Activated naive CD4-positive, alpha-beta T cell (primary cell): Measurements from ENCODE around the gene C16orf46.

Experiments used
- DNase-seq, 4 experiments: peaks; one replicate each; lab custom pipeline; 2025; lab: John Stamatoyannopoulos, UW

C16orf46 gene

DNA sequence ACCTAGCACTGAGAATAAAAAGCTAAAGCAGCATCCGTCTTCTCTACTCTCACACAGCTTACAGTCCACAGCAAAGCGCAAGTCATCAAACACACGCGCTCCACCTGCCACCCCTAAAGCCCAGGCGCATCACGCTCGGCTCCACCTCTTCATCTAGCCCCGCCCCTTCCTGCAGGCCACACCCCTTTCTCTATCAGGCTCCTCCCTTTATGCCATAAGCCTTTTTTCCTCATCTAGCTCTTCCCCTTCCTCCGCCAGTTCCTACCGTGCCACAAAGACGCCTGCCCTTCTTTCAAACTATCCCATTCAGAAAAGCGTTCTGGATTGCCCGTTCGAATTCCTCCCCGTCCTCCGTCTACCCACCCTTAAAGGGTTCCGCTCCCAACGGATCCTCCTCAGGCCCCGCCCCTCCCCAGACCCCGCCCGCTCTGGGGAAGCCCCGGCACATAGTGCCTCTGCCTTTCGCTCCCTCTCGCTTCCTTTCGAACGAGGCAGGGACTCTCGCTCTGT is 417 bp downstream of the C16orf46 start:
- peak; percentile 86 to 94 (median 90) for DNase-seq

DNA sequence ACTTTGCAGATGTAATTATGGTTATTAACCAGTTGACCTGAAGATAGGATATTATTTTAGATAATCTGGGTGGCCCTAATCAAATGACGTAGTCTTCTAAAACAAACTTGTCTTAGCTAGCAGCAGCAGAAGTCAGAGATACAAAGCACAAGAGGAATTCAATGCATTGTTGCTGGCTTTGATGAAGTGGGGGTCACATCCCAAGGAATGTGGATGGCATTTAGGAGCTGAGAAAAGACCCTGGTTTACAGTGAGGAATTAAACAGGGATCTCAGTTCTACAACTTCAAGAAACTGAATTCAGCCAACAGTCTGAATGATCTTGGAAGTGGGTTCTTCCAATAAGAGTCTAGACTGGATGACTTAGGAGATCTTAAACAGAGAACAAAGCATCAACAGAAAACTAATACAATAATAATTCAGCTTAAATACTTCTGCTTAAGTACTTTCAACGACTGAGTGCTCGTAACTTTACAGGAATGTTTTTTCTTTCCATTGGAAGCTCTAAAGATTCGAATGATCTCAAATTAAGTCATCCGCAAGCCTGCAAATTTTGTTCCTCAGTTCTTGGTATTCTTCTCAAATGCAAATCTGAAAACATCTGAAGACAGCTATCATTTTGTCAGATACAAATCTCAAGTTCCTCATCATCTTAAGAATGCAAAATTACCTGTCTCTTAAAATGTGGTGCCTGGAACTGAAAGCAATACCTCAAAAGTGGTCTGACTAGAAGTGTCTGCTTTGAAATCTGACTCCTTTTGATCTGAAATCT is 3.3 kb downstream of the C16orf46 start:
- no peak for DNase-seq

DNA sequence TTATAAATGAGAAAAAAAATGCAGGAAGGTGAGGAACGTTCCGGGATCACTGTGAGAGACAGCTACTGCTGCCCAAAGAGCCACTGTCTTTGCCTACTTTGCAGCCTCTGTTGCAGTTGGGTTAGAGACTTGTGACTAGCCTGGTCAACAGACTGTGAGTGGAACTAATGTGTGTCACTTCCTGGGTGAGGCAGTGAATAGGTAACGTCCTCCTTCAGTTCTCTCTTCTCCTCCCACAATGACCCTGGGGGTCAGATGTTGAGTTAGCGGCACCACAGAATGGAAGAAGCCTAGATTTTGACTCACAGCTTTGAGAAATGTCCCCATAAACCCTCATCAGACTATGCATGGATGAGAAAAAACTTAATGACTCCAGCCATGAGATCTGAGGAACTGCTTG is 5.2 kb downstream of the C16orf46 start:
- no peak for DNase-seq

DNA sequence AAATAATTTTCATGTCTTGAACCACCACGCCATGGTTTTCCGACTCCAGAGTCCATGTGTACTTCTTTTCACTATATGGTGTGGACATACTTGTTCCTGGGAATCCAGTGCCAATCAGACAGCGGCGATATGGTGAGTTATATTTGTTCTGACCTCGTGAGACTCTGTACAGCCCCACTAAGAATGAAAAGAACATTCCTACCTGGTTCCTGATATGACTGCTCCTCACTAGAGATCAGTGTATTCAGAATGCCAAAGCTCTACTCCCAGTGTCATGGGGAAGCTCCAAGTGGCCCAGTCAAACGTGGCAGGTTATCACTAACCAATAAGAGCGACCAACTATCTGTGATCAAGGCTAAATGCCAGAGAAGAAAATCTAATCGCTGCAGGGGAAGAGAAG is 6.1 kb downstream of the C16orf46 start:
- DNase-seq: no peak

DNA sequence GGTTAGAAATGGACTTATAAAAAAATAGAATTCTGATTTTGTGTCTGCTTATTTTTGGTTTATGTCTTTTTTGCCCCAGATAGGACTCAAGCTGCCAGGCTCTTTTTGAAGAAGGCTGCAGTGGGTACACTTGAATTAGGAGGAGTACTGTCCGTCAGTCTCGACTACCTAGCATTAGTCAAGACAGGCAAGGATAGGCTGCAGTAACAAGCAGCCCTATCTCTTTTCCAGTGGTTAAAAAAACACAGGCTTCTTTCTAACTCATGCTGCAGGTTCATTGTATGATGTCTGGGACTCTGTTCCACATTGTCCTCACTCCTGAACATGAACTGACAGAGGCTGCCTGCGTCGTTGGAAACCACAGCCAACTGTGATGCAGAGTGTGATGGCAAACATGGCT is 8.0 kb downstream of the C16orf46 start:
- DNase-seq: no peak

DNA sequence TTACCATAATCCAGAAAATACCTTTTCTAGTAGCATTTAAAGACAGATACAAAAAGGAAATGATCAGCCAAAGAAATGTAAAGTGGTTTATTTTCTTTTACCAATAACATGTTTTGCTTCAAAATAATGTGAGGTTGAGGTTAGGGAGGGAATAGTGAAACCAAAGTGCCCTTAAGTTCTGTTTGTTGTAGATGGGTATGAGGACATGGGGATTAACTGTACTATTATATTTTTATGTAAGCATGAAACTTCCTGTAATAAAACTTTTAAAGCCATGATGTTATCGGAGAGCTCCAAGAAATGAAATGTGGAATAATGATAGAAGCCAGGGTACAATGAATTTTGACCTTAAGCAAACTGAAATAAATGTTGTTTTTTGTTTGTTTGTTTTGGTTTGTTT is 9.9 kb downstream of the C16orf46 start:
- no peak for DNase-seq

DNA sequence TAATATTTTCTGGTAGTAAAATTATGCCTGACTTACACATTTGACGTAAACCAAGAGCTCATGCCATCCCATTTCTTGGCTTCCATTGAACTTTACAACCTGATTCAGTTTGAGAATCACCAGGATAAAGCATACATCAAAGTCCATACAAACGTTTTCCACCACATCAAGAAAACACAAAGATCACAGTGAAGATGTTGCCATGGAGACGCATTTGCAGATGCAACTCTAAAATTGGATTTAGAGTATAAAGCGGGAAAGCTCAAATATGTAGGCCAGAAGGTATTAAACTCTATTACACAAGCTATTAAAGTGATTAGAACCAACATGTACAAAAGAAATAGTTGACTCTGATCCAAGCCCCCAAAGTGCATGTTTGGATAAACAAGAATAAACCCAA is 10.4 kb downstream of the C16orf46 start:
- no peak for DNase-seq

DNA sequence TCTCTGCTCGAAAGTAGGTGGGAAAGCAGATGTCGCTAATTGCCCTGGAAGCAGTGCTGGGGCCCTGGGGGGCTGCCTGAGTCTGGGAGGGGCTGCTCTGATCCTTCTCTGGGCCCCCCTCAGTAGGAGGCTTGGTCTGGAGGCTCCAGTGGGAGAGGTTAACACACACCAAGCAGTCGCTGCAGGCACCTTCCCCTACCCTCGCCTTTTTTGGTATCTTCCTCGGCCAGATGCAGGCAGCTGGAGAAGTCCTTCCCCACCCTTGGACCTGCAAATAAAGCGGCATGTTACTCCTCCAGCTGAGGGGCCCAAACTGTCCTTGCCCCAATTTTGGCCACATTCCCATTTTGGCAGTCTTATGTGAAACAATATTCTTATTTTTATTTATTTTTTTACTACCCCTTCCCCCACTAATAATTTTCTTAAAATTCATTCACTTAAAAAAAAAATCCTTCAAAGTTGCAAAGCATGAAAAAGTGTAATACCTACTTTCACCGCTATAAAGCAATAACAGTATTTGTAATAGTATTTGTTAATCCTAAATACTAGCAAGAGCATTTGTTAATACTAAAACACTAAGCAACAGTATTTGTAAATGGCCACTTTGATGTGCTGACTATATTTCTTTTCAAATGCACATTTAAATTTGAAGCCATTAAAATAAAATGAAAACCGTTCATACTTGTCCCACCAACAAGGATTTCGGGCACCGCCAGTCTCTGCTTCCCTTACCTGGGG is 15.0 kb downstream of the C16orf46 start:
- DNase-seq: no peak

DNA sequence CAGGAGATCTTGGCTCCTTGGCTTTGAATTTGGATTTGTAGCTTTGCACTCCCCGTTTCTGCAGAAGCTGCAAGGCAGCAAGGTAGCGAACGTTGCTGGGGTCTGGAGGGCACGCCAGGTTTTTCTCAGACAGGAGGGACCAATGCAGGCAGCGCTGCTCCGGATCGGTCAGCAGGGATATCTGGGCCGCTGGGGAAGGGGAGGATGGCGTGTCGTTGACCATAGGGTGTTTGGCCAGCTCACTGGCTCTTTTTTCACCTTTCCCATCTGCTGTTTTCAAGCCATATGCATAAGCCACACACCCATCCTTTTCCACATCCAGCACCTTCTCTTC is 15.8 kb downstream of the C16orf46 start:
- DNase-seq: no peak

DNA sequence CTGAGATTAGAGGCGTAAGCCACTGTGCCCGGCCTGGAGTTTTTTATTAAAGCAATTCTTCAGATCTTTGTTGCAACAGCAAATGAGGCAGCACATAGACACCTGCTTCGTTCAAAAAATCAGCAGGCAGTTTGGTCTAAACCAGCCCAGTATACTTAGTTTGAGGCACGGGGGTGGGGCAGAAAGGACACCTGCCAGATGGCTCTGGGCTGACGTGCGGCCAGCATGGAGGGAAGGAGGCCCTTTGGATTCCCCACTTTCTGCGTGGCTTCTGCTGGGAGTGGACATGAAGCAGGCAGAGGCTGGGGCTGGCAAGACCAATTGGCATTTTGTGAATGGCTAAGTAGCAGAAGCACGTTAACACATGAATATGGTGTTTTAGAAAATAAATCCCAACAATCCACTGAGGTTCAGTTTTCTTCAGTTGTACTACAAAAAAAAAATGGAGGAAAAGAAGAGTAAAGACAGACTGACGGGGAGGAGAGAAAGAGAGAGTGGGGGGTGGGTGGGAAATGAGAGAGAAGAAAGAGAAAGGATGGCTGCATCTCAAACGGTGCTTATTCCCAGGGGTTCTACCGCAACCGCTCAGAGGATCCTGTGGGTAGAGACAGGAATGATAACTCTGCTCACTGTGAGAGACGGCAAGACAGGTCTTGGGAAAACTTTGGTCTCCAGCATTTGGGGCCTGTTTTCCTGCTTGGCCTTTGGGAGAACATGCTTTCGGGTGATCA is 16.3 kb downstream of the C16orf46 start:
- DNase-seq: no peak

DNA sequence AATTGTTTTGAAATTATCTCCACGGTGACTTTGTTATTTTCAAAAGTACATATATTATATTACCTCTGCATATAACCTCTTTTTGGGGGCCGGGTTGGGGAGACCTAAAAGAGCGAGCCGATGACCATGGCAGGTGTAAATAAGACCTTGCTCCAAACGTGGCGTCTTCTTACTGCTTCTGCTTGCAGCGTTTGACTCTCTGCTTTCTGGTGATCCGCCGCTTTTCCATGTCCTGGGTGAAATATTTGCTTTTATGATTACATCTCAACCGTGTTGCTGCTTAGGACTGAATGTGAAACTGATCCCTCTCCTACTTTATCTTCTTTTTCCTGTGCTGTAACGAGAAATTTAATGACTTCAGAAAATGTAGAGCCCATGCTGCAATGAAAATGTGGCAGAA is 23.3 kb downstream of the C16orf46 start:
- DNase-seq: no peak

DNA sequence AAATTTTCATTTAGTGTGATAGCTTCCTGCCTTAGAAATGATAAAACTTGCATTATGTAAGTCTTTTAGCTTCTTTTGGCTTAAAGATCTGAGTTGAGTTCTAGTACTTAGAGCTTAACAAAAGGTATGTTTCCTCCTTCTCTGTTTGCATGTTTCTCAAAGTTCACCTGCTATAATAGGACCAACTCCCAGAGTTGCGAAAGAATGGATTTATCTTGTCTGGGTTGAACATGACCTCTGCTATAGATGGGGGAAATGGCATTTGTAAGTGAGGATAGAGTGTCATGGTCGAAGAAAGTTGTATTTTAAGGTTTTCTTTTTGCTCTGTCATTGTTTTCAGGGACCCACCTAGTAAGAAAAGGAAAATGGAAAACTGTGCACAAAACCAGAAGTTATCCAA is 34.2 kb downstream of the C16orf46 start:
- no peak for DNase-seq

DNA sequence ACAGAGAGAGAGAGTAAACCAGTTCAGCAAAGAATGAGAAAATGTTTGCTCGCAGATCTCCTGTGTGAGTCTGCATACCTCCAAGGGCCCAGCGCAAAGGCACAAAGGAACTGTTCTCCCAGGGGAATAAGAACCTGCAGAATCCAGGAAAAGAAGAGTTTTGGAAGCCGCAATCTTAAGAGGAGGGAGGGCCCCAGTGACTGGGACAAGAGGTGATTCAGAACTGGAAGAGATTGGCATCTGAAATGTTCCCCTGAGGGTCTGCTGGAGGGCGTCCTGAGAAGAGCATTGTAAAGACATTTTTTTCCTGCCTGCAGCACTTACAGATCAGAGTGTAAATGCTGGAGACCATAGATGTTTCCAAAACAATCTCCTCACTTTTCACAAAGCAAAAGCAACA is 35.3 kb downstream of the C16orf46 start:
- no peak for DNase-seq

DNA sequence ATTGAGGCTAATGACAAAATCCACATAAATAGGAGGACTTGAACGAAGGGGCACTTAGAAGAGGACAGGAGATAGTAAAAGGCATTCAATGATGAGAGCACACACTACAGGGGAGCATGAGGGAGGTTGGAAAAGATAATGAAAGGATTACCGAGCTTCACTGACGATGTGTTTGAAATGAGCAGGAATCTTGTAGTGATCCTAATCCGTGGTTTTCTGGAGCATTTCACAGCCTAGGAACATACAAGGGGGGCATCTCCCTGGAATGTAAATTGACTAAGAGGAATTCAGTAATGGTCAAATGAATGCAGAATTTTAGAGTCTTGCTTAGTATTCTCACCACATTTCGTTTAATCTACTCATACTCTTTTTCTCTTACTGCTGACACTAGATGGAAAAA is 36.2 kb downstream of the C16orf46 start:
- DNase-seq: no peak

DNA sequence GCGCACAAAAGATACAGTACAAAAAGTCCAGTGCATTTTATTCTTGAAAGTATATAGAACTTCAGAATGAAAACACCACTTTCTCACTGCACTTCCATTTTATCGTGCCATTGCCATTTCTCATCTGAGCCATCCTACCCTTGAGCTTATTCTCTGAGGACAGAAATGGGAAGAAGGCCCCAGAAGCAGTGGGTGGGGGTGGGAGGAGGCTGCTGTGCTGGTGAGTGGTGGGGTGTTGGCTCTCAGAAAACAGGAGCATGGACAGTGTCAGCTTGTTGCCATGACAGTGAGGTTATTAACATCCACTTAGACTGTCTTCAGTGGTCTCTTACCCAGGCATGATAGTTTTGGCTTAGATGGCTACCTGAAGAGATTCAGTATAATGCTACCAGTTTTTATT is 36.9 kb downstream of the C16orf46 start:
- DNase-seq: no peak

DNA sequence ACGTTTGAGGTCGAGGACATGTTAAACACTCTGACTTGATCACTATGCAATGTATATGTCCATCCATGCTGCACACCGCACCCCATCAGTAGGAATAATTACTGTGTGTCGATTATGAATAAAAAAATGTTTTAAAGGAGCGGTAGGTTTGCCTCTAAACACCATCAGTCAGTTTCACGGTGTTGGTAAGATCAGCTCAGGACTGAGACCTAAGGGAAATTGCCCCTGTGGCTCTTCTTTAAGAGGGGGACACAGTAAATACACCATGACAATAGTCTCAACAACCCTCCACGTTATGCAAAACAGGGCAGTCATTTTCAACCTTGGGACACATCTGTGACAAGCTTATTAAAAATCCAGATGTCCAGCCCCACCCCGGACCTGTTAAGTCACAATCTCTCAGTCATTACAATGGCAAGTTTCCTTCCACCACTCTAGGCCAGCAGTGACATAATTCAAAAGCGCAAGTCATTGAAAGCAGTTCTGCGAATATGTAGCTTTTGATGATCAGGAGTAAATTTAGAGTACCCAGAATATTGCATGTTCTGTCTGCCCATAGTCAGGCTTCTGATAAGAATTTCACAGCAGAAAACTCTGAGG is 40.2 kb downstream of the C16orf46 start:
- DNase-seq: no peak

DNA sequence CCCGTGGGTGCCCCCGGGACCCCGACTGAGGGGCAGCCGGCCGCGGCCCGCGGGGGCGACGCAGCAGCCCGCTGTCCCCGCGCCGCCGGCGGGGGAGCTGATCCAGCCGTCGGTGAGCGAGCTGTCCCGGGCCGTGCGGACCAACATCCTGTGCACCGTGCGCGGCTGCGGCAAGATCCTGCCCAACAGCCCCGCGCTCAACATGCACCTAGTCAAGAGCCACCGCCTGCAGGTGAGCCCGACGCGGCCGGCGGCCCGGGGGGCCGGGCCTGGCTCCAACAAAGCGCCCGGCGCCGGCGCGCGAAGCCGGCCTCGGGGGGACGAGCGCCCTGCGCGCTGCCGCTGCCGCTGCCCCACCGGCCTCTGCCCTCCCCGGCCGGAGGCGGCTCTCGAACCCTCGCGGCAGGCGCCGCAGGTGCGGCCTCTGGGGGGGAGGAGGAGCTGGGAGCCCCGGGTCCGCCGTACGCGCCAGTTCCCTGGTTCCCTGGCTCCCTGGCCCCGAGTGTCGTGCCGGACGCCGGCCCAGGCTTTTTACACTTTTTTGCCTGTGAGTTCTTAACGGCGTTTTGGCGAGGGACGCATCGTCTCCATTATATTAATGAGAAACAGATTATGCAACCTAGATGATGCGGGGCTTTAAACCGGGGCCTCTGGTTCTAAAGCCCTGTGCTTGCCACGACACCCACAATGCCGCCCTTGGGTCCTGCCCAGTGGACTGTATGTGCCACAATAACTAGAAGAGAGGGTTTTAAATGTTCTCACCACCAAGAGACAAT is 40.9 kb downstream of the C16orf46 start:
- DNase-seq: peak in 3 of 4 experiments; percentile 25 to 47 (median 36)

DNA sequence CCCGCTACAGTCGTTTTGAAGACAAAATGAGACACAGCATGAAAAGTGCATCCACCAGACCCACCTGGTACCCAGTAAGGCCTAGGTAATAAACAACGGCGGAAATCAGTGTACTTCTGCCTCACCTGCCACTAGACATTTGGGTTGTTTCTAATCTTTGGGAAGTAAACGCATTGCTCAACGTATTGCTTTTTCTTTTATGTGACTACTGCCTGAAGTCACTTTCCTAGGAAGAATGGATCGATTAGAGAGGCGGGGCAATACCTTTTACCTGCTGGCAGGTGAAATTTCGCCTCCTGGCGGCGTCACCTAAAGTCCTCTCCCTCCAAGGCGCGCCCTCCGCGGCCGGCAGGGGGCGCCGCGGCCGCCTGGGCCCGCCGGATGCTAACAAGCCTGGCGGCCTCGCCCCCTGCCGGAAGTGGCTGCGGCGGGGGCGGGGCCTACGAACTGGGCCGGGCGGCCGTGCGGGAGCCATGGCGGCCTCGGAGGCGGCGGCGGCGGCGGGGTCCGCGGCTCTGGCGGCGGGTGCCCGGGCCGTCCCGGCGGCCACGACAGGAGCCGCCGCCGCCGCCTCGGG is 41.6 kb downstream of the C16orf46 start, which contains the start of gene ATMIN:
ATMIN (plus strand) TSS at position 445 of the 577 bp plus-strand sequence; CDS start at position 474, 29 bp downstream.
- peak; percentile 71 to 91 (median 77) for DNase-seq

DNA sequence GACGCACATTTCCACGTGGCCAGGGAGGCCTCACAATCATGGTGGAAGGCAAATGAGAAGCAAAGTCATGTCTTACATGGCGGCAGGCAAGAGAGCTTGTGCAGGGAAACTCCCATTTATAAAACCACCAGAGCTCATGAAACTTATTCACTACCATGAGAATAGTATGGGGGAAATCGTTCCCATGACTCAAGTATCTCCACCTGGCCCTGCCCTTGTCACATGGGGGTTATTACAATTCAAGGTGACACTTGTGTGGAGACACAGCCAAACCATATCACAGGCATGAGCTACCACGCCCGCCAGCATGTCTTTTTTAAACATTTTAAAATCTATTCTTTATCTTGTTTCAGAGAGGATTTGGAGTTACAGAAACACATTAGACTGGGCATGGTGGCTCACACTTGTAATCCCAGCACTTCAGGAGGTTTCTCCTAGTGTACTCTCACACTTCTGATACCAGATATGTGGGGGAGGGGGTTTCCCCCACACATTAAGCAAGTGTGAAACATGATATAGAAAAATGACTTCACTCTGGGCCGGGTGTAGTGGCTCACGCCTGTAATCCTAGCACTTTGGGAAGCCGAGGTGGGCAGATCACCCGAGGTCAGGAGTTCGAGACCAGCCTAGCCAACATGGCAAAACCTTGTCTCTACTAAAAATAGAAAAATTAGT is 47.0 kb downstream of the C16orf46 start:
- DNase-seq: no peak

DNA sequence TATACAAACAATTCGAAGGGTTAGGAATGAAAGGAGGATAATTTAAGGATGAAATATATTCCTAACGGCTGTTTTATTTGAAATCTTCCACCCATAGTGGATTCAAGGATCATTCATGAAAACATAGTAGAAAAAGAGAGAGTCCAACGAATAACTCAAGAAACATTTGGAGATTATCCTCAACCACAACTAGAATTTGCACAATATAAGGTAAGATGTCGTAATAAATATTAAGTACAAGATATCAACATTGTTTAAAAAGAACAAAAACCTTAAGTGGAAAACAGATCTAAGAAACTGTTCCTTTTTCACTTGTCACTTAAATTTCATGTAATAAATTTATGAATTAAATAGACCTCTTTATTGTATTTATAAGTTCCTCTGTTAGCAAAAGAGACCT is 50.6 kb downstream of the C16orf46 start:
- DNase-seq: no peak

DNA sequence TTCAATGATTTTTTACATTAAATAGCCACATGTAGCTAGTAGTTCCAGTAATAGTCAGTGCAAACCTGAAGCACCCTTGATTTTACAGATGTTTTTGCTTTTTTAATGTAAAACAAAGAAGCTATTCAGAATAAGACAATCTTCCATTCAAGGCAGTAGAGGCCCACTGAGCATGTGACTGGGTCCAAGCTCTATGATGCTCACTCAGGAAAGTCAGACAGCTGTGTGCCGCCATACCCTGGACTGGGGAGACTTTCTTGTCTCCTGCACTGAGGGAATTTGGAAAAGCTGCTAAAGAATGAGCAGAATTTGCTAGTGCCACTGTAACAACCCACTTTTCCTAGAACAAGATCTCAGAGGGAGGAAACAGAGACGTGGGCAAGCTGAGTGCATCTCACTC is 58.5 kb downstream of the C16orf46 start:
- DNase-seq: no peak
